OCI-LY3 (cell line): Measurements from ENCODE around the gene MYLK.

ENCODE experiments used
- H2AFZ ChIP-seq: fragments of 200-600, 300-600 bp; shearing (Covaris generic); 2 replicates; pipeline ENCODE4 v1.6.0; 2014; ENCODE audit warnings: antibody characterized with exemption, low read depth, low read length
- H3K27ac ChIP-seq: fragments of 200-600, 300-600 bp; sonication (generic); 2 replicates; pipeline ENCODE4 v1.5.1; 2014; ENCODE audit warnings: mild to moderate bottlenecking, low read length, moderate library complexity, mixed read lengths
- H3K27me3 ChIP-seq: fragments of 200-600, 300-600 bp; sonication (generic); 2 replicates; pipeline ENCODE4 v1.6.1; 2014; ENCODE audit warnings: low read depth, low read length, mixed read lengths
- H3K36me3 ChIP-seq: fragments of 200-600, 300-600 bp; sonication (generic); replicated peaks from 2 replicates; pipeline ENCODE3; 2014; ENCODE audit warnings: low read depth, low read length, mixed read lengths
- H3K4me1 ChIP-seq: fragments of 300-600, 200-600 bp; sonication (generic); 2 replicates; pipeline ENCODE4 v1.6.1; 2014; ENCODE audit warnings: low read length, mixed read lengths
- H3K4me2 ChIP-seq: fragments of 200-600, 300-600 bp; sonication (generic); 2 replicates; pipeline ENCODE4 v1.6.1; 2014; ENCODE audit warnings: low read length, mixed read lengths
- H3K4me3 ChIP-seq: fragments of 300-600, 200-600 bp; sonication (generic); 2 replicates; pipeline ENCODE4 v1.5.1; 2014; ENCODE audit warnings: antibody characterized with exemption, mild to moderate bottlenecking, low read length, moderate library complexity
- H3K79me2 ChIP-seq: fragments of 300-600, 200-600 bp; shearing (Covaris generic); 2 replicates; pipeline ENCODE4 v1.6.1; 2014; ENCODE audit warnings: mild to moderate bottlenecking, low read length, mixed read lengths
- H3K9ac ChIP-seq: fragments of 300-600, 200-600 bp; shearing (Covaris generic); 2 replicates; pipeline ENCODE4 v1.6.0; 2014; ENCODE audit warnings: mild to moderate bottlenecking, low read length, moderate library complexity
- H3K9me3 ChIP-seq: fragments of 200-600, 300-600 bp; shearing (Covaris generic); 2 replicates; pipeline ENCODE4 v1.6.1; 2014; ENCODE audit warnings: low read length, mixed read lengths; ENCODE audit not compliant: insufficient read depth
- H4K20me1 ChIP-seq: fragments of 200-600, 300-600 bp; sonication (generic); 2 replicates; pipeline ENCODE4 v1.6.1; 2016; ENCODE audit warnings: low read length, mixed read lengths; ENCODE audit not compliant: insufficient read depth
- CTCF ChIP-seq: fragments of 200-600, 300-600 bp; sonication (generic); IDR thresholded peaks from 2 replicates; pipeline ENCODE4 v1.5.1; 2014; ENCODE audit warnings: antibody characterized with exemption, low read length, low read depth
- EZH2phosphoT487 ChIP-seq: fragments of 200-600 bp; shearing (Covaris generic); IDR thresholded peaks from 2 replicates; pipeline ENCODE4 v1.6.1; 2018; ENCODE audit warnings: antibody characterized with exemption, mixed run types, low read depth

The MYLK gene

GRCh38 chr3:123842711-123843110 is 41.4 kb downstream of the MYLK start:
- Histone ChIP-seq H2AFZ (no peak overlapping the region), H3K4me3 (no peak overlapping the region), H3K27ac (no peak overlapping the region), H3K9me3 (peaks cover 9% of the 10 kb centered on the region; the same call in 1 of the 2 replicates), H3K9ac (no peak overlapping the region), H3K27me3 (no peaks in the 10 kb centered on the region; the same call in 1 of the 2 replicates), H3K4me1 (no peaks in the 10 kb centered on the region), H3K36me3 (no peaks in the 10 kb centered on the region), H3K79me2 (no peaks in the 10 kb centered on the region), H3K4me2 (no peak overlapping the region), H4K20me1 (no peaks in the 10 kb centered on the region)
- TF ChIP-seq EZH2phosphoT487 (no peak), CTCF (no peak)

GRCh38 chr3:123841476-123842238 is 42.5 kb downstream of the MYLK start:
- Histone ChIP-seq H3K9ac (no peak overlapping the region), H3K9me3 (peaks cover 4% of the 10 kb centered on the region; the same call in 1 of the 2 replicates), H3K79me2 (no peaks in the 10 kb centered on the region), H3K4me3 (no peak overlapping the region), H4K20me1 (no peaks in the 10 kb centered on the region), H3K27me3 (no peaks in the 10 kb centered on the region; the same call in 1 of the 2 replicates), H2AFZ (no peak overlapping the region), H3K4me2 (no peak overlapping the region), H3K36me3 (no peaks in the 10 kb centered on the region), H3K4me1 (no peaks in the 10 kb centered on the region), H3K27ac (no peak overlapping the region)
- TF ChIP-seq EZH2phosphoT487, result no peak
- TF ChIP-seq CTCF, result no peak

GRCh38 chr3:123840961-123841360 is 43.2 kb downstream of the MYLK start:
- no peak overlapping the region for H3K9ac ChIP-seq
- H3K27me3 ChIP-seq, result no peaks in the 10 kb centered on the region; the same call in 1 of the 2 replicates
- no peak for TF ChIP-seq EZH2phosphoT487
- TF ChIP-seq CTCF, result no peak
- H2AFZ ChIP-seq, result no peak overlapping the region
- peaks cover 4% of the 10 kb centered on the region; the same call in 1 of the 2 replicates for H3K9me3 ChIP-seq
- H3K4me3 ChIP-seq, result no peak overlapping the region
- H3K4me2 ChIP-seq, result no peak overlapping the region
- H4K20me1 ChIP-seq, result no peaks in the 10 kb centered on the region
- H3K79me2 ChIP-seq, result no peaks in the 10 kb centered on the region
- no peaks in the 10 kb centered on the region for H3K36me3 ChIP-seq
- no peak overlapping the region for H3K27ac ChIP-seq
- no peaks in the 10 kb centered on the region for H3K4me1 ChIP-seq

GRCh38 chr3:123837858-123838257 is 46.3 kb downstream of the MYLK start:
- no peak overlapping the region for H3K4me3 ChIP-seq
- no peaks in the 10 kb centered on the region for H3K4me1 ChIP-seq
- H3K27ac ChIP-seq, result no peak overlapping the region
- no peaks in the 10 kb centered on the region for H3K79me2 ChIP-seq
- H3K36me3 ChIP-seq, result no peaks in the 10 kb centered on the region
- H3K9me3 ChIP-seq, result peaks cover 4% of the 10 kb centered on the region; the same call in 1 of the 2 replicates
- H3K4me2 ChIP-seq, result no peak overlapping the region
- TF ChIP-seq CTCF, result no peak
- TF ChIP-seq EZH2phosphoT487, result no peak
- H3K27me3 ChIP-seq, result peaks cover 3% of the 10 kb centered on the region; the same call in 1 of the 2 replicates
- no peak overlapping the region for H2AFZ ChIP-seq
- no peak overlapping the region for H3K9ac ChIP-seq
- H4K20me1 ChIP-seq, result no peaks in the 10 kb centered on the region
